Hepatic stellate cell (primary cell): ENCODE data around the gene MRPS18A.
A peak's percentile ranks its signal among the peaks of the same experiment; 100 is the strongest.

Source experiments
- DNase-seq: peaks from one replicate; pipeline ENCODE4 v3.0.0; 2011; ENCODE audit warnings: low spot score

Gene MRPS18A

DNA sequence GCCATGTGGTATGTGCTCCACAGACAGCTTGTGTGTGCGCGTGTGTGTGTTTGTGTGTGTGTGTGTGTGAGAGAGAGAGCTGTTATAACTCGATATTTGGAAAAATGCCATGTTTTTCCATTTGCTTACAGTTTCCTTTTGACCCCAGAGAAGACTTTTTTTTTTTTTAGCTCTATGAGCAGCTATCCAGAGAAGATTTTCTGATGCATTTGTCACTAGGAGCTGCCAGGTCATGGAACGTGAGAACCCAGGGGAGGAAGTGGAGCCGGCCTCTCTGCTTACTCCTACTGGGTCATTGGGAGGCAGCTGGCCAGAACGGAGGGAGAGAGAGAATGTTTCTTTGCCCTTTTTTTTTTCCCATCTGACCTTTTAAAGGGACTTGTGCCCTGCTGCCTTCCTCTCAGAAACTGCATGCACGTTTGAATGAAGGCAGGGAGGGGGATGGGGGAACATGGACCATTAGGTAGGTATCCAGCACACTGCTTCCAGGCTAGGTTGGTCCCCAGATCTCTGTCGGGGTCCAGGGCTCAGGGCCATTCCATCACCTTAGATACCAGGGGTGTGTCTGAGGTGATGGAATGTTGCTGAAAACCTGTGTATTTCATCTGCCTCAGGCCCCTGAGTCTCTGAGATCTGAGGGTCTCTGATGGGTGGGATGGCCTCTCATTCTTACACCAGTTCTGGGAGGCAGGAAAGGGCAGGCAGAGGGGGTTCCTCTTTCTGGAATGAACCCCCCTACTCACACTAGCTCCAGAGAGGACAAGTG, 11.2 kb upstream of the MRPS18A start:
- DNase-seq, result peak; percentile 47

DNA sequence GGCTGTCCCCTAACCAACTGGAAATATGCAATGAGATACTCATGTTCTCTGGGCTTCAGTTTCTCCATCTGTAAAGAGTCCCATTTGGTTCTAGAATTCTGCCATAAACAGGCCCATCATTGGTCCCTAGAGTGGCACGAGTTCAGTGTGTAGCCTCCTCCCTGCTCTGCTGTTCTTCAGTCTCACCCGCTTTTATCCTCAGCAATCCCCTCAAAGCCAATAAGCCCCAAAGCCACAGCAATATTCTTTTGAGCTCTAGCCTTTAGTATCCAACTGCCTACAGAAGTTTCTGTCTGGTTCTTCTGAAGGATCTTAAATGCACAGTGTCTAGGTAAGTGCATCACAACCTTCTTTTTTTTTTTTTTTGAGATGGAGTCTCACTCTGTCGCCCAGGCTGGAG, 9.8 kb upstream of the MRPS18A start:
- no peak for DNase-seq

DNA sequence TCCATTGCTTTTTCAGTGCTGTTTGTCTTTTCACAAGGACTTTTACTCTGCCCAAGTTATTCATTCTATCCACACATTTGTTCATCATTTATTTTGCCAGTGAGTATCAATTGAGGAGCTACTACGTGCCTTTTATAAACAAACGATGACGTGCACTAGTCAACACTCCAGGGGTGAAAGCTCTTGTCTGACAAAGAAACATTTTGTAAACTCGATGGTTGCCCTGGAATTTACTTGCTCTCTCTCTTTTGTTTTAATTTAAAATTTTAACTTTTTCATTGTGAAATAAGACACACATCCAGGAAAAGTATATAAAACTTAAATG, 8.3 kb upstream of the MRPS18A start:
- no peak for DNase-seq

DNA sequence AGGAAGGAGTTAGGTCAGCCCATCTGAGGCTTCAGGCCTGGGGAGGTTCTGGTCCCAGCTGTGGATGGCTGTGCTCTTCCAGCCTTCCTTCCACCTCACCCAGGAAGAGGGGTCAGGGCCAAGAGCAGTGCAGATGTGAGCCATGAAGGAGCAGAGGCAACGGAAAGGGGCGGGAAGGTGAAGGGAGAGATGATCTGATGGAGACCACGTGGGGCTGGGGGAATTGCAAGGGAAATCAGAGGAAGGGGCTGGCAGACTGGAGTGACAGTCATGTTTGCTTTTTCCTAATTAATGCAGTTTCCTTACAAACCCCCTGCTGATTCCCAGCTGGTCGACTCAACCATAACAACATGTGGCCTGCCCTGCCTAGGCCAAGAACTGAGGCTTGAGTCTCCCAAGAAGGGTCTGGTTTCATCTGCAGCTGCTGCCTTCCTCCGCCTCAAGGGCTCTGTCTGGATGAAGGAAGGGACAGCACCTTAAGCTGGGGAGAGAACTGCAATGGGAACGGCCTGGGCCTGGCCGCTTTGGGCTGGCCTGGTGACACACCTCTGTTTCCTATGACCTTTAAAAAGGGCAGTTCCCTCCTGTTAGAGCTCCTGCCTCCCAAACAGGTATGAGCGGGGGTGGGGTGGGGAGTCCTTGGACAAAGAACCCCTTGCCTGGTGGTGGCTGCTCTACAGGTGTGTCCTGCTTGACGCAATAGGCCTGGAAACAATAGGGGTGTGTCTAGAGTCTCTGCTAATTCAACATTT, 7.8 kb upstream of the MRPS18A start:
- DNase-seq, result no peak

DNA sequence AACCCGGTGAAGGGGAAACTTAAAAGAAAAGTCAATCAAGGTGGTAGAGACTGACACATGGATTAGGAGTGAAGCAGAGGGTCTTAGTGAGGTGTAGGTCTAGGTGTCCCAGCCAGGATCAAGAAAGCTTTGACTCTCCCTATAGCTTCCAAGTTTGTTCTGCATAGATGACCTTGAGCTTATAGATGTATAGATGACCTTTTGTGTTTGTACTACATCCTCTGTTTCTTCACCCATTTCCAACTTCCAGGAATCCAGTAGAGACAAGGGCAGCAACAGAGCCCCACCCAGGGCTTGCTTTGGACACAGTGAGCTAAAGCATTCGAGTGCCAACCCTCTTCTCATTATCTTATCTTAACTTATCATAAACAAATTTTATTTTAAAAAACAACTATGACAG, 1.8 kb upstream of the MRPS18A start:
- no peak for DNase-seq

DNA sequence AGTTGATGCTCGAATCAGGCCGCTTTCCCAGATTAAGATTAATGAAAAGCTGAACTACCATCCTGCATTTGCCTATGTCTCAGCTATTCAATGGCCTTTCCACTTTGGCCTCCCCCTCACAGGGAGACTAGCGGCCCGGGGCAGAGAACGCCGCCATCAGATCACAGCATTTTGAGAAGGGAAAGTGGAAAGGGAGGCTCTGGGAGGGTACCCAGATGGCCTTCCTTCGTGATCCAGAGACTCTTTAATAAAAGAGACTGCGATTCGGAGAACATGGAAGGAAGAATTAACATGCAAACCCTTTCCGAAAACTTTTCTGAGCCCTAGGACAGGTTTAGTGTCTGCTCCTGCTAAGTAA, 533 bp downstream of the MRPS18A start:
- DNase-seq, result no peak

DNA sequence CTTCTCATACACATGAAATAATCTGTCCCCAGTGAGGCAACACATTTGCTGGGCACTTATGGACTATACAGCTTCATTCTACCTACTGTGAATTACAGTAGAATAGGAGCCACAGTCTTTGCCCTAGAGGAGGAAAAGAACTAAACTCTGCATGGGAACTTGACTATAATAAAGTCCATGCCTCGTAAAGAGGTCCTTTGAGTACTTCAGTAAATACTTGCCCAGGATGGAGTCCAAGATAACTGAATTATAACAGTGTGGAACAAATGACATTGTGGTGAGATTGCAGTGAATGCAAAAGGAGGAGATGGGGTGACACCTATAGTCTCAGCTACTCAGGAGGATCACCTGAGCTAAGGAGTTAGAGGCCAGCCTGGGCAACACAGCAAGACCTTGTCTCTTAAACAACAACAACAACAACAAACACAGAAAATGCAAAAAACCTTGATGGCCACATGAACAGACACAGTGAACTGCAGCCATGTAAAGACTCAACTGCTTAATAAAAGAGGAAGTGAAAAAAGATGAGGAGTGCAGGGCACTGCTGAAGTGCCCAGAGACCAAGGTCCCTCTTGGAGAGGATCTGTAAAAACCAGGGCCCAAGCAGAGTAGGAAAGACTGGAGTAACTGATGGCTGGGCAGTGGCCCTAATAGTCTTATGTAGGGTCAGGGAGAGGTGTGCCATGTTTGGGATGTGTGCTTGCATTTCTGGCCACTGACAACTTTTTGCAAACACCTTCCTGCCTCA, 3.7 kb downstream of the MRPS18A start:
- DNase-seq, result no peak

DNA sequence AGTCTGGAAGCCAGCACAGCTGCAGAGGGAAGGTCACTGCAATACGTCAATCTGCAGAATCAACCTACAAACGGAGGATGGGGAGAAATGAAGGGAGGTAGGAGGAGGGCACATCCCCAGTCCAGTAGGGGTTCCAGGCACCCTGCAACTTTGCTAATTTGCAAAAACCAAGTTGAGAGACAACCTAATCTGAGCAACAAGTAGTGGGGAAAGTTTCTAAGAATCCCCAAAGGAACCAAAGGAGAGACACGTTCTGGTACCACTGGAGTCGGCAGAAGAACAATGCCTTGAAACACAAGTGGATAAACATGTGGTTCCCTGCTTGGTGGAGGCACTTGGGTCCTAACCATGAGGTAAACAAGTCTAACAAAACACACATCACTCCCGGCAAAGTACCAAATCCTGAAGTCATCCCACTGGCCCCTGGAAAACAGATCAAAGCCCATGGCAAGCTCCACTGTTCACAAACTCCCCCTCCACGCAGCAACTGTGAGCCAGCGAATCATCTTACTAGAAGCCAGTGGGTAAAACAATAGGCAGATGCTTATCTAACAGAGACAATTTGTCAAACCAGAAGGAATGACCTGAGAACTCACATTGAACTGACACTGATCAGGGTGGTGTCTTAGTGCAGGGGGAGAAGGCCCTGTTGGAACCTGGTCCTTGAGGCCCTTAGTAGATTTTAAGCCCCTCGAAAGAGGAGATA, 4.7 kb downstream of the MRPS18A start:
- DNase-seq, result no peak

DNA sequence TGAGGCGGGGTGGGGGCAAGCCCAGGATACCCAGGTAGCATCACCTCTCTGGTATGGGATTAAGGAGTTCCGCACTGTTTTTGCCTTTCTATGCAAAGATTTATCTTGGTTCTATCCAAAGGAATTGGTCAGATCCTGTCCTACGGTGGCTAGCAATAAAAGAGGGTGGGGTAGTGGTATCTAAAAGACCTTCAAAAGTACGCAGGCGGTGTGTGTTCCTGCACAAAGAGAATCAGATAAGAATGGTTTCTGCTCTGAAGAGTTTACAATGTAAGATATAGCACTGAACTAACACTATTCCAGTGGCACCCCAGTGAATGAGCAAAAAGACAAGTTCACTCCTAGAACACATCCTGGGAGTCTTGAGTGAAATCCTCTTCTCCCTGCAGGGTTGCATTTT, 6.3 kb downstream of the MRPS18A start:
- no peak for DNase-seq

DNA sequence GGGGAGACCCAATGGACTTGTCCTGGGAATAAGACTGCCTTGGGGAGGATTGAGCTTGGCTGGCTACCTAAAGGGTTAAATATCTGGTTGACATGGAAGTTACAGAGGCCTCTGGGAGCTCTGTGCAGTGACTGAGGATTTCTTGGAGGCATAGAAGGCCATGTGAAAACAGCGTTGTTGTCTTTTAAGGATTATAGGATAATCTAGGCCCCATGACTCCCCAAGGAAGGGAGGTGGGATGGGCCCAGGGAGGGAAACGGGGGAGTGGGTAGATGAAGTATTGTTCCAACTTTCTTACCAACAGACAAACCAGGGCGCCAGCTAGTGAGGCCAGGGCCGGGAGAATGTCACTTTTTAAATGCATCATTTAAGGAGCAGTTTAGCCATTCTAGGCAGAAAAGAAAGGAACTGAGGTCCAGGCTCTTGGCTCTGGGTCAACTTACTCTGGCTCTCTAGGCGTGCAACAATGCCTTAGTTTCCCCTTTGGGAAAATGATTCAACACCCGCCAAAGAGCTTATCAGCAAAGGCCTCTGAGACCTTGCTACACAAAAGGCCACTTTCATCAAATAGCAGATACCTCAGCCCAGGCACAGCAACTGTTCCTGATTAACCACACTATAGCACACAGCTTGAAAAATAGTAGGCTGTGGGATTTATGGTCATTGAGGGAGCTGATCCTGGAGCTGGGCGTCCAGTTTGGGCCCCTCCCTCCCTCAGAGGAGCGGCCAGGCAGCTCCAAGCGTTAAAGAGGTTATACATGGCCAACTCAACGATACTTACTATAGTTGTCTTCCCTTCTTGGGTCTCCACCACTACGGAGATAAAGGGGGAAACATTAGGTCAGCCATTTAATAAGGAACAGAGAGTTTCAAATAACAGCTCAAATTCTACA, 7.0 kb downstream of the MRPS18A start:
- DNase-seq, result no peak

DNA sequence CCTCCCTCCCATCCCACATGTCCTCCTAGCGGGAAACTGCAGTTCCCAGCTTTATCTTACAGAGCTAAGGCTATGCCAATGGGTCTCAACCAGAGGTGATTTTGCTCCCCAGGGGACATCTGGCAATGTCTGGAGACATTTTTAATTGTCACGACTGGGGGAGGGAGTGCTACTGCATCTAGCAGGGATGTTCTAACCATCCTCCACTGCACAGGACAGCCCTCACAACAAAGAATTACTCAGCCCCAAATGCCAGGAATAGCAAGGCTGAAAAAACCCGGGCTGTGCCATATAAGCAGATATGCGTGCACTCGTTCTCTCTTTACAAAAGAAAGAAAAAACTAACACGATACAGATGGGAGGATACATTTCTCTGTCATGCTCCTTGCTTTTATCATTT, 8.5 kb downstream of the MRPS18A start:
- no peak for DNase-seq

DNA sequence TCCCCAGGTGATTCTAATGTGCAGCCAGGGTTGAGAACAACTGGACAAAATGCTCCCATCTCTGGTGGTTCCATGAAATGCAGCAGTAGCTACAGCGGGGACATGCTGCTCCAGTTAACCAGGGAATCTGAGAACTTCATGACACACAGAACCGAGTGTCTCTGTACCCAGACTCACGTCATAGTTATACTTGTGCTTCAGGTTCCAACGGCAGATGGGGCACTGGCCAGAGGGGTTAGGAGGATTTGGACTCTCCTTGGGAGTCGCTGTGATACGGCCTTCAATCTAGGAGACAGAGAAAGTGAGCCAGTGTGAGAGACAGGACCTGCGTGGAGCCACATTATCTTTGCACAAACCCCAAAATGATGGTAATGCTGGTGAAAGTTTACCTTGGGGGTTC, 9.2 kb downstream of the MRPS18A start:
- no peak for DNase-seq

DNA sequence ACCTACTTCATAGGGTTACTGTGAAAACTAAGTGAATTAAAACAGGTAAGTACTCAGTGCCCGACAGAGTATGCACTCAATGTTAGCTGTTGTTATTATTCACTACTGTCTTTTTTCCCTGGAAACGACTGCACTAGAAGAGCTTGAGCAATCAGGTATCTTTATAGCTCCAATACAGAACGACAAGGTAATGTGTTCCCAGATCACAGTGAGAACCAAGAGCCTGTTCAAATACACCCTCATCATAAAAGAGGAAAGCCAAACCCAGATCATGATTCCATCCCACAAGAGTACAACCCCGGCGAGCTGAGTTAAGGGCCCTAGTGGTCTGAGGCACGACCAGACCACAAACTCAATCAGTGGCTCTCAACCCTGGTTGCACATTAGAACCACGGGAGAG, 9.8 kb downstream of the MRPS18A start:
- DNase-seq, result no peak

DNA sequence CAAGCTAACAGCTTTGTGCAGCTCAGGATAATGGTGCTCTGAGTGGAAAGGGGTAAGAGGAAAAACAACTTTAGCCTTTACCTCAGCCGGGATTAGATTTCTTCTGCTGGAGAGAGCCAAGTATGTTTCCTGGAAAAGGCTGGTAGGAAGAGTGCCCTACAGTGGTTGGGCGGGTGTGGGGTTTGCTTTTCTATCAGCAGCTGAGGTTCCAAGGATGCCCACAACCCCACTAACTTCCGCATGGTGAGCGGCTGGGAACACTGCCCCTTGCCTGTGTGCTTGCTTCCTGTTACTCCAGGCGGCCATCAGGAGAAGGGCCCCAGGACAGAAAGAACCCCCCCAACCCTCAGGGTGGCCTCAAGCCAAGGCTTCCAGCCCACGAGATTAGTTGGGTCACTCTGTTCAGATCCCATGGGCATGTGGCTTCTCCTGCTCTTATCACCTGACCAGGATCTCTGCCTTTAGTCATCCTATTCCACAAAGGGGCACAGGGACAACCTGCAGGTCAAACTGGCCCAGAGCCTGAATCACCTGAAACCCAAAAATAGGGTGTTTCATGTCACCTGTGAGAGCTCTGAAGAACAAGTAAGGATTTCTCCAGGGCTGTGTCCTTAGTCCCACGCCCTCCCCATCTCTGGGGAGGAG, 10.5 kb downstream of the MRPS18A start:
- no peak for DNase-seq

DNA sequence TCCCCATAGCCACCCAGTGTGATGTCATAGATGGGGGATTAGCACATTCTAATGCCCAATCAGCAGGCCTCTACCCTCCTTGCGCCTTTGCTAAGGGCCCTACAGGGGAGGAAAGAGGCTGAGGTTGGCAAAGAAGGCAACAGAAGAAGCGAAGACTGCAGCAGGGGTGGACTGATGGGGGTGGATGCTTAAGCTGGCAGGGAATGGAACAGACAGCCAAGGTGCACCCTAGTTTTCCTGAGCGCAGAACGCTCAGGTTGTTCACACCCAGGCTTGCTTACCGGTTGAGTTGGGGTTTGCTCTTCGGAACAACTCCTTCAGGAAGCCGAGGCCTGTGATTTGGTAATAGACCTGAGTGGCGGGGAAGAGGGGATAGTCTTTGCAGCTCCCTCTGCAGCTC, 12.7 kb downstream of the MRPS18A start:
- no peak for DNase-seq

DNA sequence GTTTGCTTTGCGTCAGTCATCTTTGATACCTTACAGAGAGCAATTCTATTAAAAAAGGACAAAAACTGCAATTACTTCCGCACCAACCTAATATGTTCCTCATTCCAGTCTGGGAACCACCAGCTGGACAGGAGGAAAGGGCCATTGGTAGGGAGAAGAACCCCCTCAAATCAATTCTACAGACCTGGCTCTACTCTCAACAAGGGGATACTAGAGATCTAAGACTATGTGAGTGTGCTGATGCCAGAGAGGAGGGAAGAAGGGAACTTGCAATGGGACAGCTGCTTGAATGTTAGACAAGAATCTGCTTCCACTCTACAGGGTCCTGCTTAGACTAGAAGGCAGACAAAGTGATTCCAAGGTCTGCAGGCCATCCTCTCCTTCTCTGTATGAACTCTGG, 13.3 kb downstream of the MRPS18A start:
- no peak for DNase-seq

DNA sequence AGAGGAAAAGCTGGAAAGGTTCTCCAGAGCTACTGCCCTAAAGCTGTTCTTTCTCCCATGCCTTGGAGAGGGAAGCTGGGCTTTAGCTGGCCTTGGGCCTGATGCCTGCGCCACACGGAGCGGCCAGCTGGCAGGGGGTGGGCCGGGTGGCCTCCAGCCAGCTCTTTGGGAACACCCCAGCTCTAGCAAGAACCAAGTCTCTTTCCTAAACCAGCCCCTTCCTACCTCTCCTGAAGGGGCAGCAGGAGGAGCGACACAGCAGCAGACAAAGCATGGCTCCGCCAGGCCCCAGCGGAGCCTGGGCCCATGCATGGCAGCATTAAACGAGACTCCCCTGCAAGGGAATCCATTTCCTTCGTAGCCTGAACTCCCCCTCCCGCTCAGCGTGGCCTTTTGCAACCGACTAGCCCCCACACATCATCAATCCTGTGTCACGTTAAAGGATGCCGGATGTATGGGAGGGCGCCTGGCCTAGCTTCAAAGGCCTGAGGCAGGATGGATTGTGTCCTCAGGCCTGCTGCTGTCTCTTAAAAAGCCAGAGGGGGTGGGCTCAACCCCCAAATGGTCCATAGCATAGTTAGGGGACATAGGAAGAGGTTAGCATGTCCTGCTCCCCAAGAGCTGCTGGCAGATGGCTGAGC, 14.0 kb downstream of the MRPS18A start:
- no peak for DNase-seq

DNA sequence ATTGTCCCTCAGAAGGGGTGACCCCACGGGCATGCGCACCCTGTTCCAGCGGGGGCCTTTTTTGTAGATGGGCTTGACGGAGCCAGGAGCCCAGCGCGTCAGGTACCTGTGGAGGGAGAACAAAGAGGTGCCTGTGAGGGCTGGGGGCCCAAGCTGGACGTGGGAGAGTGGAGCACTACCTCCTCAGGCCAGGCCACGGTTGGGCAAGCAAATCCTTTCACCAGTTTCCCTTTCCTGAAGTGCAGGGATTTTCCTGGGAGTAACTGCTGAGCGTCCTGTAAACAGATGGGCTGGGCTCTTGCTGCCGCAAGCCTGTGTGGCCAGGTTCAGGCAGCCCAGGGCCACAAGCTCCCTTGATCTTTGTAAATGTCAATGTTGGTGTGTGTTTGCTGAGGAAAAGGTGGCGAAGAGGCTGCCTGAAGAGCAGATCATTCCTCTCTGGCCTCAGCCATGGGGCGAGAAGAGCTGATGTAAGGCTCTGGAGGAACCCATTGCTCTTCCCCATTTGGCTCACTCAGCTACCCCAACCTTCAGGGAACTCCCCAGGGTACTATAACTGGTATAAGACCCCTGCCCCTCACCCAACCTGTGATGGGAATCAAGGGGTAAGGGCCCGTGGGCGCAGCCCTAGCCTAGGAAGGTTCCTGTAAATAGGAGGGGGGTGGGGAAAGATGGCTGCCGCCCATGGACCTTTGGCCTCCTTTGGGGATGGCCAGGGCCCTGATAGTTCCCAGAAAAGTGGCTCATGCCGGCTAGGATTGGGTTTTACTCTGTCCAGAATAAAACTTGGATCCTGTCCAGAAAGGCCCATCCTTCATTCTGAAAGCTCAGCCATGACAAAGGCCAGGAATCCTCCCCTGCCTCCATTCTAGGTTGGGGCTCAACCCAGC, 15.5 kb downstream of the MRPS18A start:
- DNase-seq, result no peak

DNA sequence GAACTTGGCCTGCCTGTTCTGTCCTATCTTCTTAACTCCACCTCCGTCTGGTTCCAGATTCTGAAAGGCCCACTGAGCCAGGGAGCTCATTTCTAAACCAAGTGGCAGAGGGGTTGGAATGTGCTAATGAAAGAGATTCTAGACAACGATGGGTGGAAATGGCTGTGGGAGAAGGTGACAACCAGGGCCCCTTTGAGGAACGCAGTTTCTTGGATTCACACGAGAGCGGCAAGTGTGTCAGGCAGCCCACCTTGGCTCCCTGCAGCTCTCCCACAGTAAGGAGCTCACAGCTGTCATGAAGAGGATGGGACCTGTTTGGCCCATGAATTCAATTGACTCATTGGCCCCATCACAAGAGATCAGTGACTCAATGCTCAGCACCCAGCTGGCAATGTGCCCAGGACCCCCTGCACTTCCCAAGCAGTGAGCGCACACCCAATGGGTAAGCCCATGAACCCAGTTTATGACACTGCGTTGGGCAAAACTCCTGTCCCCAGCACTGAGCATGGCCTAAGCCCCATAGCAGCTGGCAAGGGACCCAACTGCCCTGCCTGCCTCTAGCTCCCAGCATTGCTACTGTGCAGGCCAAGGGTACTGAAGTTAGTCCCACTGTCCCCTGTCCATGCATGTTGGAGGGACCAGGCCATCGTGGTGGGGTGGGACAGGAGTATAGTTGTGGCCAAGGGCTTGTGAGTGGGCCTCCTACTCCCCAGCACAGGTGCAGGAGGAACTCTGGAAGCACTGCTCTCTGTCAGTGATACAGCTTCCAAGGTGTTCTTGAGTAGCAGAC, 16.4 kb downstream of the MRPS18A start:
- no peak for DNase-seq
